Breast epithelium (tissue), 4 donors: Measurements from ENCODE around the gene CYP3A4. TPM values are rescaled to one million over a fixed set of nuclear protein-coding genes. Genes with fewer than 3 reads are reported as not detected.
"Not testable (repeated sequence)": the region's sequence is repeated elsewhere in the genome, so short reads cannot be mapped to it uniquely, and the experiment has no call there.

Source experiments
- DNase-seq, 2 donors: peaks; one replicate each; pipeline ENCODE4 v3.0.0-alpha.2; 2019; ENCODE audit warnings: low spot score in 2 of 2
- H3K27ac ChIP-seq, 2 donors: fragments of 200-600 bp; sonication (generic) in 1 of 2; one replicate each; pipeline ENCODE4 v1.5.1; 2016 to 2019; ENCODE audit warnings: mild to moderate bottlenecking in 1 of 2
- H3K27me3 ChIP-seq, 2 donors: fragments of 200-600 bp; sonication (generic) in 1 of 2; one replicate each; pipeline versions ENCODE4 v1.5.1 to v1.6.0; 2017 to 2019; ENCODE audit warnings: control low read depth in 1 of 2, mild to moderate bottlenecking in 1 of 2
- H3K36me3 ChIP-seq: fragments of 200-600 bp; one replicate; pipeline ENCODE4 v1.5.1; 2019
- H3K4me1 ChIP-seq, 2 donors: fragments of 200-600 bp; sonication (generic); one replicate each; pipeline ENCODE4 v1.5.1; 2016 to 2019; ENCODE audit warnings: control low read depth in 1 of 2
- H3K4me3 ChIP-seq, 3 donors: fragments of 200-600 bp; sonication (generic); 1 replicate in 2 of 3; 2 replicates in 1 of 3; pipeline ENCODE4 v1.5.1; 2016 to 2019; ENCODE audit warnings: mild to moderate bottlenecking in 3 of 3, moderate library complexity in 2 of 3
- H3K9me3 ChIP-seq, 2 donors: fragments of 200-600 bp; sonication (generic) in 1 of 2; one replicate each; pipeline ENCODE4 v1.5.1; 2016 to 2019; ENCODE audit warnings: control low read depth in 1 of 2
- CTCF ChIP-seq, 3 donors: fragments of 450-650 bp; IDR thresholded peaks; one replicate each; pipeline ENCODE4 v1.5.1; 2016 to 2017; ENCODE audit warnings: antibody characterized with exemption in 3 of 3, mild to moderate bottlenecking in 3 of 3, moderate library complexity in 3 of 3
- POLR2A ChIP-seq: fragments of 450-650 bp; IDR thresholded peaks from one replicate; pipeline ENCODE4 v1.6.1; 2016; ENCODE audit warnings: antibody characterized with exemption, mild to moderate bottlenecking, moderate library complexity
- POLR2AphosphoS5 ChIP-seq, 3 donors: sonication (generic); formaldehyde crosslinking; IDR thresholded peaks; one replicate each; pipeline ENCODE4 v1.6.1; 2017; ENCODE audit warnings: antibody characterized with exemption in 3 of 3
- intact Hi-C: fragments of 100-400 bp; cut with DNase I; formaldehyde crosslinking; loops from one replicate; pipeline ENCODE4 v1.15.1; 2023; ENCODE audit warnings: low total_unique reads
- total RNA-seq, 3 donors: library from RNA; depleted of rRNA; stranded (reverse); fragments of >200 nt; gene quantifications; one replicate each; pipeline ENCODE4 v1.1.0, GENCODE V29; 2016

The CYP3A4 gene
- total RNA-seq, 3 donors from 2014 or later: 0.33 to 0.64 (median 0.59) TPM

GRCh38 chr7:99798972-99799371, 15.0 kb upstream of the CYP3A4 start:
- no peaks in the 10 kb centered on the region for H3K36me3 ChIP-seq

GRCh38 chr7:99795864-99796263, 11.9 kb upstream of the CYP3A4 start:
- H3K9me3 ChIP-seq, DNase-seq, H3K27me3 ChIP-seq, H3K36me3 ChIP-seq, H3K27ac ChIP-seq, H3K4me3 ChIP-seq, H3K4me1 ChIP-seq, intact Hi-C loops: not testable (repeated sequence)

More at GRCh38 chr7:99798972-99799371, 15.0 kb upstream of the CYP3A4 start:
- H3K27ac ChIP-seq: no peak overlapping the region
- intact Hi-C loops: no loop called here
- TF ChIP-seq POLR2AphosphoS5 (IDR thresholded peaks at IDR 0.05): no peak
- no peak for TF ChIP-seq CTCF (IDR thresholded peaks at IDR 0.05)
- no peak for TF ChIP-seq POLR2A
- no peak overlapping the region for H3K4me3 ChIP-seq
- H3K4me1 ChIP-seq: no peaks in the 10 kb centered on the region
- H3K27me3 ChIP-seq: no peaks in the 10 kb centered on the region
- no peak for DNase-seq
- H3K9me3 ChIP-seq: peaks cover 5% of the 10 kb centered on the region in 2 donors

- H3K36me3 ChIP-seq: no peaks in the 10 kb centered on the region
- intact Hi-C loops: no loop called here
- TF ChIP-seq POLR2A: no peak
- no peak for TF ChIP-seq POLR2AphosphoS5 (IDR thresholded peaks at IDR 0.05)
- no peak for TF ChIP-seq CTCF (IDR thresholded peaks at IDR 0.05)
Measured at GRCh38 chr7:99794585-99795502, 10.9 kb upstream of the CYP3A4 start.

GRCh38 chr7:99793443-99793842, 9.5 kb upstream of the CYP3A4 start:
- Histone ChIP-seq H3K27ac (no peak overlapping the region), H3K27me3 (no peaks in the 10 kb centered on the region), H3K4me3 (no peak overlapping the region), H3K4me1 (no peaks in the 10 kb centered on the region), H3K36me3 (no peaks in the 10 kb centered on the region), H3K9me3 (no peaks in the 10 kb centered on the region)
- DNase-seq: no peak
- no peak for TF ChIP-seq CTCF (IDR thresholded peaks at IDR 0.05)
- TF ChIP-seq POLR2A: no peak
- intact Hi-C loops: no loop called here

More at GRCh38 chr7:99794585-99795502, 10.9 kb upstream of the CYP3A4 start:
- H3K9me3 ChIP-seq: peaks cover 0 to 5% of the 10 kb centered on the region in 2 donors
- H3K27me3 ChIP-seq: no peaks in the 10 kb centered on the region
- no peak overlapping the region for H3K27ac ChIP-seq
- H3K4me3 ChIP-seq: no peak overlapping the region
- no peaks in the 10 kb centered on the region for H3K4me1 ChIP-seq
- no peak for DNase-seq

GRCh38 chr7:99792967-99793366, 9.0 kb upstream of the CYP3A4 start:
- Histone ChIP-seq H3K27me3 (no peaks in the 10 kb centered on the region), H3K36me3 (no peaks in the 10 kb centered on the region), H3K27ac (no peak overlapping the region), H3K4me1 (no peaks in the 10 kb centered on the region), H3K4me3 (no peak overlapping the region), H3K9me3 (no peaks in the 10 kb centered on the region)
- no peak for DNase-seq
- no peak for TF ChIP-seq POLR2A
- TF ChIP-seq POLR2AphosphoS5 (IDR thresholded peaks at IDR 0.05): no peak
- no peak for TF ChIP-seq CTCF (IDR thresholded peaks at IDR 0.05)
- intact Hi-C loops: no loop called here
